HepG2 (cell line): ENCODE results near the gene MAPK6. TPM values are rescaled to one million over a fixed set of nuclear protein-coding genes. Genes with fewer than 3 reads are reported as not detected.

Source experiments
- ARNT2 ChIP-seq: sonication (generic); formaldehyde crosslinking; IDR thresholded peaks from 2 replicates; pipeline ENCODE4 v1.8.0; 2022; ENCODE audit warnings: mild to moderate bottlenecking, low read depth, missing genetic modification reagents, moderate library complexity
- CREM ChIP-seq, 2 experiments: sonication (generic) in 1 of 2; formaldehyde crosslinking in 1 of 2; IDR thresholded peaks; 2 replicates each; pipeline versions ENCODE4 v1.4.0 to v1.6.1; 2016 to 2020; ENCODE audit warnings: antibody characterized with exemption in 1 of 2, mild to moderate bottlenecking in 1 of 2, missing genetic modification reagents in 1 of 2
- ELF1 ChIP-seq: sonication (generic); formaldehyde crosslinking; IDR thresholded peaks from 2 replicates; pipeline ENCODE4 v1.4.0; 2020; ENCODE audit warnings: missing genetic modification reagents
- HNRNPL ChIP-seq: fragments of 200-400 bp; formaldehyde crosslinking; IDR thresholded peaks from 2 replicates; pipeline ENCODE4 v1.6.1; 2017; ENCODE audit warnings: mild to moderate bottlenecking, low read depth, low read length
- MIER2 ChIP-seq: IDR thresholded peaks from 2 replicates; pipeline ENCODE4 v1.6.1; 2016; ENCODE audit warnings: missing biosample characterization, missing genetic modification reagents
- NFE2L2 ChIP-seq: fragments of 150-350 bp; IDR thresholded peaks from 2 replicates; pipeline ENCODE4 v1.6.1; 2014; ENCODE audit warnings: low read length
- NR1H2 ChIP-seq: sonication (generic); formaldehyde crosslinking; IDR thresholded peaks from 2 replicates; pipeline ENCODE4 v1.8.1; 2022; ENCODE audit warnings: low read depth, missing genetic modification reagents, borderline replicate concordance
- POLR2AphosphoS2 ChIP-seq: IDR thresholded peaks from 2 replicates; pipeline ENCODE4 v1.6.1; 2011; ENCODE audit warnings: low read depth, low read length, improper control_type of control experiment
- ZFP62 ChIP-seq: sonication (generic); formaldehyde crosslinking; IDR thresholded peaks from 2 replicates; pipeline ENCODE4 v1.4.0; 2020; ENCODE audit warnings: missing genetic modification reagents
- ZNF331 ChIP-seq: sonication (generic); formaldehyde crosslinking; IDR thresholded peaks from 2 replicates; pipeline ENCODE4 v1.4.0; 2020; ENCODE audit warnings: missing genetic modification reagents
- ZNF589 ChIP-seq: sonication (generic); formaldehyde crosslinking; conservative IDR thresholded peaks from 2 replicates; pipeline ENCODE4 v1.8.0; 2022; ENCODE audit warnings: mild to moderate bottlenecking, moderate library complexity, missing genetic modification reagents
- ZNF629 ChIP-seq: sonication (generic); formaldehyde crosslinking; conservative IDR thresholded peaks from 2 replicates; pipeline ENCODE4 v1.5.0; 2020; ENCODE audit warnings: missing genetic modification reagents
- polyA plus RNA-seq, 8 experiments: library from polyadenylated mRNA; depleted of rRNA in 3 of 8; stranded (reverse) in 7 of 8; unstranded in 1 of 8; fragments of >200 nt; fragmentation: Illumina TruSeq in 4 of 8; extraction: Trizol in 4 of 8; gene quantifications; 2 replicates each; pipeline versions ENCODE4 v1.2.1 to v1.2.3, GENCODE V29; 2011 to 2016; ENCODE audit warnings: low read depth in 4 of 8, missing spikeins in 1 of 8, mixed read lengths in 1 of 8; ENCODE audit not compliant: insufficient read depth in 1 of 8
- total RNA-seq, 5 experiments: library from RNA; depleted of rRNA; stranded (reverse); fragments of >200 nt; fragmentation: Illumina TruSeq; extraction: Trizol; gene quantifications; 2 replicates each; pipeline ENCODE4 v1.2.3, GENCODE V29; 2016; ENCODE audit warnings: low read depth in 1 of 5
- TF ChIP-seq, protein P1 (sequence below): sonication (generic); formaldehyde crosslinking; IDR thresholded peaks from 2 replicates; pipeline ENCODE4 v1.8.0; 2022; ENCODE audit warnings: mild to moderate bottlenecking, missing genetic modification reagents, moderate library complexity
- TF ChIP-seq, protein P2 (sequence below): sonication (generic); formaldehyde crosslinking; IDR thresholded peaks from 2 replicates; pipeline ENCODE4 v1.4.0; 2020; ENCODE audit warnings: missing genetic modification reagents
- TF ChIP-seq, protein P3 (sequence below): IDR thresholded peaks from 2 replicates; pipeline ENCODE4 v1.6.1; 2016; ENCODE audit warnings: missing biosample characterization, missing genetic modification reagents, low read depth
- TF ChIP-seq, protein P4 (sequence below): sonication (generic); formaldehyde crosslinking; IDR thresholded peaks from 2 replicates; pipeline ENCODE4 v1.5.0; 2020; ENCODE audit warnings: mild to moderate bottlenecking, missing genetic modification reagents
- TF ChIP-seq, protein P5 (sequence below): sonication (generic); formaldehyde crosslinking; IDR thresholded peaks from 2 replicates; pipeline ENCODE4 v1.5.0; 2020; ENCODE audit warnings: missing genetic modification reagents
- TF ChIP-seq, protein P6 (sequence below): sonication (generic); formaldehyde crosslinking; IDR thresholded peaks from 2 replicates; pipeline ENCODE4 v1.4.0; 2020; ENCODE audit warnings: missing genetic modification reagents, borderline replicate concordance
- TF ChIP-seq, protein P7 (sequence below): sonication (generic); formaldehyde crosslinking; IDR thresholded peaks from 2 replicates; pipeline ENCODE4 v1.8.0; 2022; ENCODE audit warnings: mild to moderate bottlenecking, missing genetic modification reagents, moderate library complexity

The MAPK6 gene
- total and polyA plus RNA-seq, 2 of the 13 experiments (the other 11 are each of a cell fraction or from before 2014, with no cell fraction given), result 89.5 to 99.7 TPM

DNA sequence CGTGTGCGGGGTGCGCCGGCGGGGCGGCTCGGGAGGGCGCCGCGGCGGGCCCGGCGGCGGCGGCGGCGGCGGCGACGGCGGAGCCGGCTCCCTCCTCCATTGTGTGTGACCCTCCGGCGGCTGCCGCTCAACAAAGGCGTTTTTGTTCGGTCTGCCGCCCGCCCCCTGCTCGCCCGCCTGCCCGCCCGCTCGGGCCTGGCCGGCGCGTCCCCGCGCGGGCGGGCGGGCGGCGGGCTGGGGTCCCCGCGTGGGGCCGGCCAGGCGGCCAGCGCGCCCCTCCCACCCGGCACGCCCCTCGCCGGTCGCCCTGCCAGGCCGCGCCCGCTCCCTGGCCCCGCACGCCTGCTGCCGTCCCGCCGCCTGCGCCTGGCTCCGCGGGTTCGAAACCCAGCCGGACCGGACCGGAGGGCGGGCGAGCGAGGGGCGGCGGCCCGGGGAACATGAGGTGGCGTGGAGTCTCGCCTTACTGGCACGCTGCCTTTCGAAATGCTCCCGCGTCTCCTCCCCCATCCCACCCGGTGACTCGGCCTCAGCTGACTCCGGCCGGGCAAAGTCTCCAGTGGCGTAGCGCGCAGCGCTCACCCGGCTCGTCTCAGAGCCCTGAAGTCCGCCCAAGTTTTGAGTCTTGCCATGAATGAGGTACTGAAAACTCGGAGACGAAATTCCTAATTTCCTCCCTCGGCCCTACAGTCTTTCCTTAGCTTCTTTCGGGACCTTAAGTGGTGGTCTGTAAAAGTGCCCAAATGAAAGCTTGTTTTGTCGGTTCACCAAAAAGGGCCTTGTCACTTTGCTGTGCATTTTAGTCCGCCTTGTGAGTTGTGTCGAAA is 588 bp downstream of the MAPK6 start (continued):
- TF ChIP-seq, protein P1, sequence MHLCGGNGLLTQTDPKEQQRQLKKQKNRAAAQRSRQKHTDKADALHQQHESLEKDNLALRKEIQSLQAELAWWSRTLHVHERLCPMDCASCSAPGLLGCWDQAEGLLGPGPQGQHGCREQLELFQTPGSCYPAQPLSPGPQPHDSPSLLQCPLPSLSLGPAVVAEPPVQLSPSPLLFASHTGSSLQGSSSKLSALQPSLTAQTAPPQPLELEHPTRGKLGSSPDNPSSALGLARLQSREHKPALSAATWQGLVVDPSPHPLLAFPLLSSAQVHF (CRISPR knock-in tag), result no peak
- TF ChIP-seq CREM (IDR thresholded peaks at IDR 0.05) (no peak), CREM (CRISPR knock-in tag; IDR thresholded peaks at IDR 0.05) (no peak), POLR2AphosphoS2 (0 out of 2 replicates have a peak, but pooled peaks have one; percentile 65), NFE2L2 (no peak), ZNF629 (CRISPR knock-in tag) (peak; percentile 56), ZNF589 (CRISPR knock-in tag) (no peak), NR1H2 (CRISPR knock-in tag) (no peak), ZNF331 (CRISPR knock-in tag) (peak; percentile 35; the same call in 1 of the 2 replicates), MIER2 (CRISPR knock-in tag) (no peak), ZFP62 (CRISPR knock-in tag) (no peak), ELF1 (CRISPR knock-in tag) (no peak), ARNT2 (peak; percentile 44), HNRNPL (no peak)
- TF ChIP-seq, protein P2, sequence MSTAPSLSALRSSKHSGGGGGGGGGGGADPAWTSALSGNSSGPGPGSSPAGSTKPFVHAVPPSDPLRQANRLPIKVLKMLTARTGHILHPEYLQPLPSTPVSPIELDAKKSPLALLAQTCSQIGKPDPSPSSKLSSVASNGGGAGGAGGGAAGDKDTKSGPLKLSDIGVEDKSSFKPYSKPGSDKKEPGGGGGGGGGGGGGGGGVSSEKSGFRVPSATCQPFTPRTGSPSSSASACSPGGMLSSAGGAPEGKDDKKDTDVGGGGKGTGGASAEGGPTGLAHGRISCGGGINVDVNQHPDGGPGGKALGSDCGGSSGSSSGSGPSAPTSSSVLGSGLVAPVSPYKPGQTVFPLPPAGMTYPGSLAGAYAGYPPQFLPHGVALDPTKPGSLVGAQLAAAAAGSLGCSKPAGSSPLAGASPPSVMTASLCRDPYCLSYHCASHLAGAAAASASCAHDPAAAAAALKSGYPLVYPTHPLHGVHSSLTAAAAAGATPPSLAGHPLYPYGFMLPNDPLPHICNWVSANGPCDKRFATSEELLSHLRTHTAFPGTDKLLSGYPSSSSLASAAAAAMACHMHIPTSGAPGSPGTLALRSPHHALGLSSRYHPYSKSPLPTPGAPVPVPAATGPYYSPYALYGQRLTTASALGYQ (CRISPR knock-in tag), result 0 out of 2 replicates have a peak, but pooled peaks have one; percentile 41
- TF ChIP-seq, protein P3, sequence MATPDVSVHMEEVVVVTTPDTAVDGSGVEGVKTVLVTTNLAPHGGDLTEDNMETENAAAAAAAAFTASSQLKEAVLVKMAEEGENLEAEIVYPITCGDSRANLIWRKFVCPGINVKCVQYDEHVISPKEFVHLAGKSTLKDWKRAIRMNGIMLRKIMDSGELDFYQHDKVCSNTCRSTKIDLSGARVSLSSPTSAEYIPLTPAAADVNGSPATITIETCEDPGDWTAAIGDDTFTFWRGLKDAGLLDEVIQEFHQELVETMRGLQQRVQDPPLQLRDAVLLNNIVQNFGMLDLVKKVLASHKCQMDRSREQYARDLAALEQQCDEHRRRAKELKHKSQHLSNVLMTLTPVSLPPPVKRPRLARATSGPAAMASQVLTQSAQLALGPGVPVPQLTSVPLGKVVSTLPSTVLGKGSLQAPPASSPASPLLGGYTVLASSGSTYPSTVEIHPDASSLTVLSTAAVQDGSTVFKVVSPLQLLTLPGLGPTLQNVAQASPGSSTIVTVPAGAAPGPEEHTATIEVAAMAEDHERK (CRISPR knock-in tag), result no peak; the same call in 1 of the 2 replicates
- TF ChIP-seq, protein P4, sequence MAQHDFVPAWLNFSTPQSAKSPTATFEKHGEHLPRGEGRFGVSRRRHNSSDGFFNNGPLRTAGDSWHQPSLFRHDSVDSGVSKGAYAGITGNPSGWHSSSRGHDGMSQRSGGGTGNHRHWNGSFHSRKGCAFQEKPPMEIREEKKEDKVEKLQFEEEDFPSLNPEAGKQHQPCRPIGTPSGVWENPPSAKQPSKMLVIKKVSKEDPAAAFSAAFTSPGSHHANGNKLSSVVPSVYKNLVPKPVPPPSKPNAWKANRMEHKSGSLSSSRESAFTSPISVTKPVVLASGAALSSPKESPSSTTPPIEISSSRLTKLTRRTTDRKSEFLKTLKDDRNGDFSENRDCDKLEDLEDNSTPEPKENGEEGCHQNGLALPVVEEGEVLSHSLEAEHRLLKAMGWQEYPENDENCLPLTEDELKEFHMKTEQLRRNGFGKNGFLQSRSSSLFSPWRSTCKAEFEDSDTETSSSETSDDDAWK, result no peak
- TF ChIP-seq, protein P5, sequence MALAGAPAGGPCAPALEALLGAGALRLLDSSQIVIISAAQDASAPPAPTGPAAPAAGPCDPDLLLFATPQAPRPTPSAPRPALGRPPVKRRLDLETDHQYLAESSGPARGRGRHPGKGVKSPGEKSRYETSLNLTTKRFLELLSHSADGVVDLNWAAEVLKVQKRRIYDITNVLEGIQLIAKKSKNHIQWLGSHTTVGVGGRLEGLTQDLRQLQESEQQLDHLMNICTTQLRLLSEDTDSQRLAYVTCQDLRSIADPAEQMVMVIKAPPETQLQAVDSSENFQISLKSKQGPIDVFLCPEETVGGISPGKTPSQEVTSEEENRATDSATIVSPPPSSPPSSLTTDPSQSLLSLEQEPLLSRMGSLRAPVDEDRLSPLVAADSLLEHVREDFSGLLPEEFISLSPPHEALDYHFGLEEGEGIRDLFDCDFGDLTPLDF (CRISPR knock-in tag), result no peak
- TF ChIP-seq, protein P6, sequence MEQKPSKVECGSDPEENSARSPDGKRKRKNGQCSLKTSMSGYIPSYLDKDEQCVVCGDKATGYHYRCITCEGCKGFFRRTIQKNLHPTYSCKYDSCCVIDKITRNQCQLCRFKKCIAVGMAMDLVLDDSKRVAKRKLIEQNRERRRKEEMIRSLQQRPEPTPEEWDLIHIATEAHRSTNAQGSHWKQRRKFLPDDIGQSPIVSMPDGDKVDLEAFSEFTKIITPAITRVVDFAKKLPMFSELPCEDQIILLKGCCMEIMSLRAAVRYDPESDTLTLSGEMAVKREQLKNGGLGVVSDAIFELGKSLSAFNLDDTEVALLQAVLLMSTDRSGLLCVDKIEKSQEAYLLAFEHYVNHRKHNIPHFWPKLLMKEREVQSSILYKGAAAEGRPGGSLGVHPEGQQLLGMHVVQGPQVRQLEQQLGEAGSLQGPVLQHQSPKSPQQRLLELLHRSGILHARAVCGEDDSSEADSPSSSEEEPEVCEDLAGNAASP (CRISPR knock-in tag), result peak; percentile 82; the same call in 1 of the 2 replicates
- TF ChIP-seq, protein P7, sequence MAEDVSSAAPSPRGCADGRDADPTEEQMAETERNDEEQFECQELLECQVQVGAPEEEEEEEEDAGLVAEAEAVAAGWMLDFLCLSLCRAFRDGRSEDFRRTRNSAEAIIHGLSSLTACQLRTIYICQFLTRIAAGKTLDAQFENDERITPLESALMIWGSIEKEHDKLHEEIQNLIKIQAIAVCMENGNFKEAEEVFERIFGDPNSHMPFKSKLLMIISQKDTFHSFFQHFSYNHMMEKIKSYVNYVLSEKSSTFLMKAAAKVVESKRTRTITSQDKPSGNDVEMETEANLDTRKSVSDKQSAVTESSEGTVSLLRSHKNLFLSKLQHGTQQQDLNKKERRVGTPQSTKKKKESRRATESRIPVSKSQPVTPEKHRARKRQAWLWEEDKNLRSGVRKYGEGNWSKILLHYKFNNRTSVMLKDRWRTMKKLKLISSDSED (CRISPR knock-in tag), result no peak
